SJCRH30 (cell line): ENCODE data around the gene RSPRY1. TPM values are rescaled to one million over a fixed set of nuclear protein-coding genes. Genes with fewer than 3 reads are reported as not detected.
A peak's percentile ranks its signal among the peaks of the same experiment; 100 is the strongest.
"Not testable (repeated sequence)": the region's sequence is repeated elsewhere in the genome, so short reads cannot be mapped to it uniquely, and the experiment has no call there.

Source experiments
- DNase-seq, 2 experiments: peaks; one replicate each; pipeline ENCODE4 v3.0.0-alpha.2; 2015 to 2020
- H3K27ac ChIP-seq: fragments of 250-450 bp; sonication (Bioruptor Pico); 2 replicates; pipeline ENCODE4 v1.5.1; 2020; ENCODE audit warnings: mild to moderate bottlenecking, moderate library complexity
- H3K27me3 ChIP-seq: fragments of 250-450 bp; sonication (Bioruptor Pico); 2 replicates; pipeline ENCODE4 v1.5.1; 2020; ENCODE audit warnings: mild to moderate bottlenecking, moderate library complexity
- H3K36me3 ChIP-seq: fragments of 250-450 bp; sonication (Bioruptor Pico); 2 replicates; pipeline ENCODE4 v1.5.1; 2020; ENCODE audit warnings: mild to moderate bottlenecking, moderate library complexity
- H3K4me1 ChIP-seq: fragments of 250-450 bp; sonication (Bioruptor Pico); 2 replicates; pipeline ENCODE4 v1.5.1; 2020; ENCODE audit warnings: mild to moderate bottlenecking, moderate library complexity
- H3K4me3 ChIP-seq: fragments of 250-450 bp; sonication (Bioruptor Pico); 2 replicates; pipeline ENCODE4 v1.5.1; 2020; ENCODE audit warnings: mild to moderate bottlenecking, moderate library complexity
- H3K9me3 ChIP-seq: fragments of 250-450 bp; sonication (Bioruptor Pico); replicated peaks from 2 replicates; pipeline ENCODE4 v1.5.1; 2020; ENCODE audit warnings: mild to moderate bottlenecking, moderate library complexity
- total RNA-seq: library from RNA; depleted of rRNA; stranded (reverse); fragments of >200 nt; shearing (Covaris generic); gene quantifications from 2 replicates; pipeline ENCODE4 v1.2.3, GENCODE V29; 2014

Gene RSPRY1
- total RNA-seq, 1 experiment from 2014 or later = 49.9 TPM

DNA sequence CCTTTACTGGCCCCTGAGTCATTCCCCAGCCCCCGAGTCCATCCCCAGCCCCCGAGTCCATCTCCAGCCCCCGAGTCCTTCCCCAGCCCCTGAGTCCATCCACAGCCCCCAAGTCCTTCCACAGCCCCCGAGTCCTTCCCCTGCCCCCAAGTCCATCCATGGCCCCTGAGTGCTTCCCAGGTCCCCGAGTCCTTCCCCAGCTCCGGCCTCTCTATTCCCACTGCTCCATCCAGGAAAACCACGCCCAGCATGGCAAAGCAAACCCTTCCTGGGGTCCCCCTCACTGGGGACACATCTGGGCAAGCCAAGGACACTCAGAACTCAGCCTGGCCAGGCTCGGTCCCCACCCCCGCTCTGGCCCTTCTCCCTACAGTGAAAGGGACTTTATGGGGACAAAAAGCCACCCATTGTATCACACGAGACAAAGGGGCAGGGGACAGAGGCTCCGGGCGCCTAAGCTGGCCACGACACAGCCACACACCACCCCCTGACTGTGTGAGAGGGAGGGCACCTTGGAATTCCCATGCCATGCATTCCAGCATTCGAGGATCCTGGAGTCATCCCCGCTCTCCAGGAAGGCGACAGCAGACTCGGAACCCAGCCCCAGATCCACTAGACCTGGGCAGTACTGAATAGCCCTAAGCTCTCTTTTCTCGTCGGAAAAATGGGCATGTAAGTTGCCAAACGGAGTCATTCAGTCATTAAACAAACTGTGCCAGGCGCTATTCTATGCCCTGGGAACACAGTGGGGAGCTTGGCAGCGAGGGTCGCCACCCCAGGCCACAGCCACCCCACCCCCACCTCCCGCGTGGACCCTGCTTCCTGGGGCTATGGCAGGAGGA, 84.3 kb downstream of the RSPRY1 start:
- Histone ChIP-seq H3K27me3 (no peaks in the 10 kb centered on the region), H3K4me3 (no peak overlapping the region), H3K36me3 (no peaks in the 10 kb centered on the region), H3K27ac (no peak overlapping the region), H3K4me1 (peaks cover 3% of the 10 kb centered on the region), H3K9me3 (no peaks in the 10 kb centered on the region)
- no peak for DNase-seq

DNA sequence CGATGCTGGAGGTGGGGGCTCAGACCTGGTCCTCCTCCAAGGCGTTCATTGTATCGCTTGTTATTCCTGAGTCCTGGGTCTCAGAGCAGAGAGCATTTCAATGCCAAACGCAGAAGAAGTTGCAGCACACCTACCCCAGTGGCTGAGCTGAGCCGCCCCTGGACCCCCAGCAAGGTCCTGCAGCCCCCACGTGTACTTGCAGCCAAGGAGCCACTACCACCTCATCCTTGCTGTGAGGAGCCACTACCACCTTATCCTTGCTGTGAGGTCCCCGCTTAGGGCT, 84.9 kb downstream of the RSPRY1 start:
- H3K27ac ChIP-seq = no peak overlapping the region
- no peaks in the 10 kb centered on the region for H3K36me3 ChIP-seq
- no peaks in the 10 kb centered on the region for H3K9me3 ChIP-seq
- DNase-seq = no peak
- peaks cover 3% of the 10 kb centered on the region for H3K4me1 ChIP-seq
- H3K4me3 ChIP-seq = no peak overlapping the region
- no peaks in the 10 kb centered on the region for H3K27me3 ChIP-seq

DNA sequence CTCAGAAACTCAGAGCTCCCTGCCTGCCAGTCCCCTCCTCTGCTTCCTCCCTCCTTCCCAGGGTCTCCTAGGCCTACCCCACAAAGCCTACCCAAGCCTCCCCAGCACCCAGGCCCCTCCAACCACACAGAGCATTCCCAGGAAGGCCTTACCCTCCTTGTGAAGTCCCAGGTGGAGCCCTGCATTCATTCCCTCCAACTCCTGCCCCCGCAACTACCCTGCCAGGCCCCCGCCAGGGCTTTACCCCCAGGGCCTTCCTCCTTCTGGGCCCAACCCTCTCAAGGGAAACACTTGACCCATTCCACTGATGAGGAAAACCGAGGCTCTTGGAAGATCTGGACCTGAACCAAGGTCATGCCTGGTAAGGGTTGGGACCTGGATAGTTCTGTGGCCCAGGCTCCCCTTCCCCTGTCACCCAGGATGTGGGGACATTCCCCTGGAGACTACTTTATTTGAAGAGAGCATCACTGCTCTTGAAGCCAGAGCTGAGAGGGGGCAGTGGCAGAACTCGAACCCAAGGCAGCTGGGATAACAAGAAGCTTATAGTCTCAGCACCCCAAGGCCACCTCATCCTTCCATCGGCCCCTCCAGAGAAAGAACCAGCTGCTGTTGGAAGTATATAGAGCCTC, 85.9 kb downstream of the RSPRY1 start:
- H3K36me3 ChIP-seq = no peaks in the 10 kb centered on the region
- H3K27me3 ChIP-seq = no peaks in the 10 kb centered on the region
- no peak overlapping the region for H3K27ac ChIP-seq
- no peak for DNase-seq
- no peak overlapping the region for H3K4me3 ChIP-seq
- H3K4me1 ChIP-seq = peaks cover 8% of the 10 kb centered on the region
- no peaks in the 10 kb centered on the region for H3K9me3 ChIP-seq

GRCh38 chr16:57273359-57273758, 87.2 kb downstream of the RSPRY1 start:
- H3K27ac ChIP-seq = no peak overlapping the region
- H3K36me3 ChIP-seq = no peaks in the 10 kb centered on the region
- H3K27me3 ChIP-seq = no peaks in the 10 kb centered on the region
- H3K9me3 ChIP-seq = no peaks in the 10 kb centered on the region
- H3K4me1 ChIP-seq = peaks cover 22% of the 10 kb centered on the region
- no peak overlapping the region for H3K4me3 ChIP-seq
- no peak for DNase-seq

- DNase-seq = no peak
- Histone ChIP-seq H3K4me1 (peaks cover 24% of the 10 kb centered on the region), H3K9me3 (no peaks in the 10 kb centered on the region), H3K4me3 (no peak overlapping the region), H3K36me3 (no peaks in the 10 kb centered on the region), H3K27ac (no peak overlapping the region), H3K27me3 (no peaks in the 10 kb centered on the region)
Observed at GRCh38 chr16:57273826-57274225, 87.7 kb downstream of the RSPRY1 start.

DNA sequence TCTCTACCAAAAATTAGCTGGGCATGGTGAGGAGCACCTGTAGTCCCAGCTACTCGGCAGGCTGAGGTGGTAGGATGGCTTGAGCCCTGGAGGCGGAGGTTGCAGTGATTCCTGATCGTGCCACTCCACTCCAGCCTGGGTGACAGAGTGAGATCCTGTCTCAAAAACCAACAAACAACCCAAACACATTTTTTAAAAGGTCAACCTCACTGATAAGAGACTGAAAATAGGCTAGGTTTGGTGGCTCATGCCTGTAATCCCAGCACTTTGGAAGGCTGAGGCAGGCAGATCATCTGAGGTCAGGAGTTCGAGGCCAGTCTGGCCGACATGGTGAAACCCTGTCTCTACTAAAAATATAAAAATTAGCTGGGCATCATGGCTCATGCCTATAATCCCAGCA, 89.8 kb downstream of the RSPRY1 start:
- H3K4me3 ChIP-seq, H3K9me3 ChIP-seq, H3K27me3 ChIP-seq, H3K36me3 ChIP-seq, DNase-seq, H3K27ac ChIP-seq: not testable (repeated sequence)
- H3K4me1 ChIP-seq = peaks cover 21% of the 10 kb centered on the region

DNA sequence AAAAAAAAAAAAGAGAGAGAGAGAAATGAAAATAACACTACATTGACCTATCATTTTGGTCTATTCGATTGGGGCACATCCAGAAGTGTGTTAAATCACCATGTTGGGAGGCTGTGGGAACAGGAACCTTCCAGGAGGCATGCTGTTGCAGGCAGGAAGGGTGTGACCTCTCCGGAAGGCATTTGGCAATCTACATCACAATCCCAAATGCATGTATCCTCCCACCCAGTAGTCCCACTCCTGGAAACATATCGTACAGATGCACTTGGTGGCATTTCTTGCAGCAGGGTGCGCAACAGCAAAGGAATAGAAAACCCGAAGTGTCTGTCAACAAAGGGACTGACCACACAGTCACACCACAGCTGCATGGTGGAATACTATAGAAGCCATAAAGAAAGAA, 90.5 kb downstream of the RSPRY1 start:
- no peak overlapping the region for H3K4me3 ChIP-seq
- DNase-seq = peak in 1 of 2 experiments; percentile 29
- H3K27me3 ChIP-seq = no peaks in the 10 kb centered on the region
- H3K4me1 ChIP-seq = peaks cover 21% of the 10 kb centered on the region
- no peak overlapping the region; the same call in 1 of the 2 replicates for H3K27ac ChIP-seq
- H3K36me3 ChIP-seq = no peaks in the 10 kb centered on the region
- H3K9me3 ChIP-seq = no peaks in the 10 kb centered on the region

DNA sequence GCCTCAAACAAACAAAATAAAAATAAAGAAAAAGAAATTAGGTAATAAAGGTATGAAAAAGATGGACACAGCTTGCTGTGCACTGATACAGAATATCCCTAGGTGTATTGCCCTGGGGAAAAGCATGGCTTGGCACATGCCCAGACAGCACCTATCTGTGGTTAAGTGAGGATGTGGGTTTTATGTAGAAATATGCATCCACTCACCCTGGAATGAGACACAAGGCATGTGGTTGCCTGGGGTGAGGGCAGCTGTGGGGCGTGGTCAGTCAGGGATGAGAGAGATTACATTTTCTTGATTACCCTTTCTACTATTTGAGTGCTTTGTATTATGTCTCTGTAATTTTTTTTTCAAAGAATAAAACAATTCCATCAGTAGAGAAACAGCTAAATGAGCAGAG, 91.5 kb downstream of the RSPRY1 start:
- H3K4me1 ChIP-seq = peaks cover 21% of the 10 kb centered on the region
- peak; percentile 83 for DNase-seq
- H3K4me3 ChIP-seq = no peak overlapping the region
- no peaks in the 10 kb centered on the region for H3K36me3 ChIP-seq
- H3K9me3 ChIP-seq = no peaks in the 10 kb centered on the region
- peaks cover 3% of the 10 kb centered on the region; the same call in 1 of the 2 replicates for H3K27me3 ChIP-seq
- peak overlapping the region; percentile 5 for H3K27ac ChIP-seq

- Histone ChIP-seq H3K36me3 (no peaks in the 10 kb centered on the region), H3K27ac (no peak overlapping the region), H3K4me3 (no peak overlapping the region), H3K27me3 (peaks cover 10% of the 10 kb centered on the region; the same call in 1 of the 2 replicates), H3K4me1 (peaks cover 21% of the 10 kb centered on the region), H3K9me3 (no peaks in the 10 kb centered on the region)
- no peak for DNase-seq
Observed at GRCh38 chr16:57278494-57278893, 92.4 kb downstream of the RSPRY1 start.

- Histone ChIP-seq H3K27ac (no peak overlapping the region), H3K27me3 (peaks cover 19% of the 10 kb centered on the region; the same call in 1 of the 2 replicates), H3K4me1 (peaks cover 21% of the 10 kb centered on the region), H3K9me3 (no peaks in the 10 kb centered on the region), H3K4me3 (no peak overlapping the region), H3K36me3 (no peaks in the 10 kb centered on the region)
- DNase-seq = no peak
Observed at GRCh38 chr16:57279780-57280638, 93.9 kb downstream of the RSPRY1 start.

GRCh38 chr16:57281791-57282190, 95.7 kb downstream of the RSPRY1 start:
- Histone ChIP-seq H3K4me1 (peaks cover 18% of the 10 kb centered on the region), H3K36me3 (no peaks in the 10 kb centered on the region), H3K9me3 (no peaks in the 10 kb centered on the region), H3K4me3 (no peak overlapping the region), H3K27ac (no peak overlapping the region), H3K27me3 (peaks cover 22% of the 10 kb centered on the region; the same call in 1 of the 2 replicates)
- DNase-seq = no peak

GRCh38 chr16:57282510-57283213, 96.5 kb downstream of the RSPRY1 start:
- H3K9me3 ChIP-seq = no peaks in the 10 kb centered on the region
- H3K4me1 ChIP-seq = peaks cover 9% of the 10 kb centered on the region
- no peaks in the 10 kb centered on the region for H3K36me3 ChIP-seq
- H3K27me3 ChIP-seq = peaks cover 22% of the 10 kb centered on the region; the same call in 1 of the 2 replicates
- H3K4me3 ChIP-seq = no peak overlapping the region
- no peak overlapping the region for H3K27ac ChIP-seq
- no peak for DNase-seq

DNA sequence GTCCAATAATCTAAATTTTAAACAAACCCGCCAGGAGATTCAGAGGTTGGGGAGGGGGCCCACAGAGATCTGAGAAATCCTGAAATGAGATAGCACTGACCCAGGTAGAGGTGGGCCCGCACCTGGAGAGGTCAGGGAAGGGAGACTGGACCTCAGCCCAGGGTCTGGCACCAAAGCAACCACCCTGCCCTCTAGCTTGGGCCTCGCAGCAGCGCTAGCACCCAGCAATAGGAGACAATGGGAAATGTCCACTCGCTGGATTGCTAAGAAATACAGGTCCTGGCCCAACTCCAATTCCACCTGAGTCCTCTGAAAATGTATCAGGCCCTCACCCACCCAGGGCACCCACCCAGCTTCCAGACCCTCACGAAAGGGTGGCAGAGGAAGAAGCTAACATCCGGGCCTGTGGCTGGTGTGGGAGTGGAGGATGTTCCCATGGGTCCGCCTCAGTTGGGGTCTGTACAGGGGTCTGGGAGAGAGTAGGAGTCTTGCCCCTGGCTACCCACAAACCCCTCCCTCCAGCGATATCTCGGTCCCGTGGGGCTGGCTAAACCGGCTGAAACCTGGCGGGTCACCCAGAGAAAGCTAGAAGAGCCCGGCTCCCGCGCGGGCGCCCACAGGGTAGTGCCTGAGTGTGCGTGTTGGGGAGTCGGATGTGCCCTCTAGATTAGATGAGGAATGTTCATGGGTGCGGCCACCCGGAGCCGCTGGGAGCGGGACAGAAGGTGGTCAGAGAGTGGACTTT, 97.3 kb downstream of the RSPRY1 start:
- DNase-seq = no peak
- Histone ChIP-seq H3K36me3 (no peaks in the 10 kb centered on the region), H3K27me3 (peaks cover 22% of the 10 kb centered on the region; the same call in 1 of the 2 replicates), H3K4me1 (peaks cover 2% of the 10 kb centered on the region), H3K4me3 (no peak overlapping the region), H3K9me3 (no peaks in the 10 kb centered on the region), H3K27ac (no peak overlapping the region)

- H3K27me3 ChIP-seq = peaks cover 22% of the 10 kb centered on the region; the same call in 1 of the 2 replicates
- no peaks in the 10 kb centered on the region; the same call in 1 of the 2 replicates for H3K4me1 ChIP-seq
Observed at GRCh38 chr16:57283959-57284208, 97.8 kb downstream of the RSPRY1 start.

More at GRCh38 chr16:57283959-57284208, 97.8 kb downstream of the RSPRY1 start:
- Histone ChIP-seq H3K4me3 (no peak overlapping the region), H3K9me3 (no peaks in the 10 kb centered on the region), H3K27ac (no peak overlapping the region), H3K36me3 (no peaks in the 10 kb centered on the region)
- no peak for DNase-seq
